GM19468 (cell line): ENCODE results near the gene CCDC91.
"Not testable (repeated sequence)": the region's sequence is repeated elsewhere in the genome, so short reads cannot be mapped to it uniquely, and the experiment has no call there.

Experiments used
- ATAC-seq: cut with Tn5 transposase; IDR thresholded peaks from one replicate; pipeline ENCODE4 v1.9.1; 2021; ENCODE audit warnings: mild to moderate bottlenecking, moderate library complexity, moderate number of reproducible peaks; ENCODE audit not compliant: unreplicated experiment; ENCODE audit errors: extremely low read depth

Gene CCDC91

GRCh38 chr12:28269851-28270250 is 79.6 kb downstream of the CCDC91 start:
- no peak for ATAC-seq

GRCh38 chr12:28278499-28278898 is 88.2 kb downstream of the CCDC91 start:
- ATAC-seq = no peak

GRCh38 chr12:28278960-28279359 is 88.7 kb downstream of the CCDC91 start:
- ATAC-seq = no peak

GRCh38 chr12:28286352-28286751 is 96.1 kb downstream of the CCDC91 start:
- ATAC-seq = no peak

- ATAC-seq = no peak
Observed at GRCh38 chr12:28290262-28290661, 100.0 kb downstream of the CCDC91 start.

GRCh38 chr12:28292699-28293098 is 102.4 kb downstream of the CCDC91 start:
- ATAC-seq = no peak

GRCh38 chr12:28294300-28294699 is 104.0 kb downstream of the CCDC91 start:
- ATAC-seq = no peak

- no peak for ATAC-seq
Observed at GRCh38 chr12:28296287-28296686, 106.0 kb downstream of the CCDC91 start.

GRCh38 chr12:28303192-28303591 is 112.9 kb downstream of the CCDC91 start:
- no peak for ATAC-seq

GRCh38 chr12:28306535-28306934 is 116.3 kb downstream of the CCDC91 start:
- no peak for ATAC-seq

- no peak for ATAC-seq
Observed at GRCh38 chr12:28308891-28309290, 118.6 kb downstream of the CCDC91 start.

- no peak for ATAC-seq
Observed at GRCh38 chr12:28313631-28314030, 123.4 kb downstream of the CCDC91 start.

- ATAC-seq = no peak
Observed at GRCh38 chr12:28316049-28316448, 125.8 kb downstream of the CCDC91 start.

GRCh38 chr12:28318273-28318672 is 128.0 kb downstream of the CCDC91 start:
- no peak for ATAC-seq

GRCh38 chr12:28320353-28320752 is 130.1 kb downstream of the CCDC91 start:
- no peak for ATAC-seq

GRCh38 chr12:28327722-28328121 is 137.5 kb downstream of the CCDC91 start:
- no peak for ATAC-seq

GRCh38 chr12:28328967-28329366 is 138.7 kb downstream of the CCDC91 start:
- no peak for ATAC-seq

- ATAC-seq = not testable (repeated sequence)
Observed at GRCh38 chr12:28329727-28330126, 139.5 kb downstream of the CCDC91 start.

- not testable (repeated sequence) for ATAC-seq
Observed at GRCh38 chr12:28330232-28330631, 140.0 kb downstream of the CCDC91 start.

GRCh38 chr12:28331130-28331529 is 140.9 kb downstream of the CCDC91 start:
- ATAC-seq = no peak

GRCh38 chr12:28340261-28341045 is 150.2 kb downstream of the CCDC91 start:
- no peak for ATAC-seq

GRCh38 chr12:28343713-28344112 is 153.5 kb downstream of the CCDC91 start:
- ATAC-seq = no peak
